Fibroblast of lung (primary cell): ENCODE data around the gene CCDC190. TPM values are rescaled to one million over a fixed set of nuclear protein-coding genes. Genes with fewer than 3 reads are reported as not detected.

ENCODE experiments used
- DNase-seq, 2 donors: peaks; one replicate each; pipeline versions ENCODE4 v3.0.0 to v3.0.0-alpha.2; 2010; ENCODE audit warnings: low read depth in 2 of 2
- H2AFZ ChIP-seq: 2 replicates; pipeline ENCODE4 v1.5.1; 2012; ENCODE audit warnings: low read length, control low read depth, inconsistent platforms
- H3K27ac ChIP-seq: 2 replicates; pipeline ENCODE4 v1.5.1; 2011; ENCODE audit warnings: low read length, control low read depth; ENCODE audit not compliant: insufficient read depth
- H3K27me3 ChIP-seq: 2 replicates; pipeline ENCODE4 v1.5.1; 2011; ENCODE audit warnings: mild to moderate bottlenecking, low read length; ENCODE audit not compliant: control insufficient read depth, insufficient read depth
- H3K36me3 ChIP-seq: 2 replicates; pipeline ENCODE4 v1.5.1; 2011; ENCODE audit warnings: low read length; ENCODE audit not compliant: control insufficient read depth, insufficient read depth
- H3K4me1 ChIP-seq: 2 replicates; pipeline ENCODE4 v1.5.1; 2011; ENCODE audit warnings: low read length; ENCODE audit not compliant: control insufficient read depth, insufficient read depth; ENCODE audit errors: extremely low read depth
- H3K4me2 ChIP-seq: 2 replicates; pipeline ENCODE4 v1.5.1; 2011; ENCODE audit warnings: low read length, control low read depth; ENCODE audit not compliant: insufficient read depth; ENCODE audit errors: extremely low read depth
- H3K4me3 ChIP-seq, 4 experiments: fragments of 200-600 bp in 1 of 4; sonication (generic) in 1 of 4; replicated peaks in 1 of 4; 2 replicates each; pipeline ENCODE4 v1.5.1; 2011 to 2016; ENCODE audit warnings: low read length in 4 of 4, low read depth in 3 of 4, mild to moderate bottlenecking in 3 of 4, control low read depth in 2 of 4, inconsistent platforms in 1 of 4, mixed read lengths in 1 of 4; ENCODE audit not compliant: insufficient read depth in 1 of 4; ENCODE audit errors: control extremely low read depth in 1 of 4
- H3K79me2 ChIP-seq: 2 replicates; pipeline ENCODE4 v1.5.1; 2012; ENCODE audit warnings: mild to moderate bottlenecking, low read length, inconsistent platforms; ENCODE audit not compliant: control insufficient read depth, insufficient read depth
- H3K9ac ChIP-seq: 2 replicates; pipeline ENCODE4 v1.5.1; 2011; ENCODE audit warnings: mild to moderate bottlenecking, low read length, control low read depth; ENCODE audit not compliant: insufficient read depth
- H3K9me3 ChIP-seq: 2 replicates; pipeline ENCODE4 v1.5.1; 2012; ENCODE audit warnings: low read depth, low read length; ENCODE audit not compliant: control insufficient read depth, insufficient read depth
- H4K20me1 ChIP-seq: 2 replicates; pipeline ENCODE4 v1.5.1; 2011; ENCODE audit warnings: low read length; ENCODE audit not compliant: control insufficient read depth, insufficient read depth; ENCODE audit errors: extremely low read depth
- EZH2 ChIP-seq: IDR thresholded peaks from 2 replicates; pipeline ENCODE4 v1.5.1; 2012; ENCODE audit warnings: low read length, control low read depth, mild to moderate bottlenecking; ENCODE audit errors: missing control alignments
- polyA plus RNA-seq, 2 donors: library from polyadenylated mRNA; depleted of rRNA in 1 of 2; stranded (reverse) in 1 of 2; unstranded in 1 of 2; fragments of >200 nt; gene quantifications; 2 replicates each; pipeline ENCODE4 v1.2.1, GENCODE V29; 2011 to 2012; ENCODE audit warnings: missing spikeins in 1 of 2
- total RNA-seq: library from RNA; depleted of rRNA; stranded (reverse); fragments of >200 nt; gene quantifications from 2 replicates; pipeline ENCODE4 v1.2.1, GENCODE V29; 2014
- TF ChIP-seq, protein P1 (sequence below), 2 donors: IDR thresholded peaks in 1 of 2; conservative IDR thresholded peaks in 1 of 2; 1 replicate in 1 of 2; 2 replicates in 1 of 2; pipeline ENCODE4 v1.5.1; 2011 to 2012; ENCODE audit warnings: low read length in 2 of 2, control low read depth in 1 of 2, inconsistent platforms in 1 of 2, low read depth in 1 of 2, mild to moderate bottlenecking in 1 of 2

The CCDC190 gene
- total and polyA plus RNA-seq, 2 donors (not counting 1 experiment from before 2014, with no cell fraction given): 0.36 TPM; not detected in 1

DNA sequence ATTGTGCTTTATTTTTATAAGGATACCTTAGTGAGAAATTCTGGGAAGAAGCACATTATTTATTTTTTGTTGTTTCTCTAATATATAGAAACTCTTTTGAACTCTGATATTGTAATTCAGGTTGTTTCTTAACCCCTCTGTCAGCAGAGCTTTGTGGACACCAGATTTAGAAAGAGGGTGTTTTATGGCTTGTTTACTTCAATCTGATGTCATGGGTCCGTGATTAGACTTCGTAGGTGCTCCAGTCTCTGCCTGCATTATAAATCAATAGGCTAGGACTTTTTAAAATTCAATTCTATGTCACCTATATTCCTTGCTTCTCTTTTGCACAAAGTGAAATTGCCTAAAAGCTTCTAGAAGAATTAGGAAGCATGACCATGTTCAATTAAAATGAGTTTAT is 47.3 kb upstream of the CCDC190 start:
- Histone ChIP-seq H3K4me3 (peak overlapping the region in 1 of 4 experiments; percentile 16), H3K36me3 (no peaks in the 10 kb centered on the region), H3K4me1 (peaks cover 22% of the 10 kb centered on the region), H3K9me3 (no peaks in the 10 kb centered on the region), H3K27me3 (no peaks in the 10 kb centered on the region), H3K4me2 (no peak overlapping the region), H2AFZ (no peak overlapping the region), H3K79me2 (no peaks in the 10 kb centered on the region), H4K20me1 (no peaks in the 10 kb centered on the region), H3K9ac (peak overlapping the region; percentile 57), H3K27ac (peak overlapping the region; percentile 85)
- TF ChIP-seq, protein P1, sequence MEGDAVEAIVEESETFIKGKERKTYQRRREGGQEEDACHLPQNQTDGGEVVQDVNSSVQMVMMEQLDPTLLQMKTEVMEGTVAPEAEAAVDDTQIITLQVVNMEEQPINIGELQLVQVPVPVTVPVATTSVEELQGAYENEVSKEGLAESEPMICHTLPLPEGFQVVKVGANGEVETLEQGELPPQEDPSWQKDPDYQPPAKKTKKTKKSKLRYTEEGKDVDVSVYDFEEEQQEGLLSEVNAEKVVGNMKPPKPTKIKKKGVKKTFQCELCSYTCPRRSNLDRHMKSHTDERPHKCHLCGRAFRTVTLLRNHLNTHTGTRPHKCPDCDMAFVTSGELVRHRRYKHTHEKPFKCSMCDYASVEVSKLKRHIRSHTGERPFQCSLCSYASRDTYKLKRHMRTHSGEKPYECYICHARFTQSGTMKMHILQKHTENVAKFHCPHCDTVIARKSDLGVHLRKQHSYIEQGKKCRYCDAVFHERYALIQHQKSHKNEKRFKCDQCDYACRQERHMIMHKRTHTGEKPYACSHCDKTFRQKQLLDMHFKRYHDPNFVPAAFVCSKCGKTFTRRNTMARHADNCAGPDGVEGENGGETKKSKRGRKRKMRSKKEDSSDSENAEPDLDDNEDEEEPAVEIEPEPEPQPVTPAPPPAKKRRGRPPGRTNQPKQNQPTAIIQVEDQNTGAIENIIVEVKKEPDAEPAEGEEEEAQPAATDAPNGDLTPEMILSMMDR (conservative IDR thresholded peaks at IDR 0.05 in 1 of 2, IDR thresholded peaks at IDR 0.05 in 1 of 2; ENCODE audit: low read depth in 1 of 2, low read length in 2 of 2): no peak
- no peak for TF ChIP-seq EZH2
- DNase-seq: no peak

DNA sequence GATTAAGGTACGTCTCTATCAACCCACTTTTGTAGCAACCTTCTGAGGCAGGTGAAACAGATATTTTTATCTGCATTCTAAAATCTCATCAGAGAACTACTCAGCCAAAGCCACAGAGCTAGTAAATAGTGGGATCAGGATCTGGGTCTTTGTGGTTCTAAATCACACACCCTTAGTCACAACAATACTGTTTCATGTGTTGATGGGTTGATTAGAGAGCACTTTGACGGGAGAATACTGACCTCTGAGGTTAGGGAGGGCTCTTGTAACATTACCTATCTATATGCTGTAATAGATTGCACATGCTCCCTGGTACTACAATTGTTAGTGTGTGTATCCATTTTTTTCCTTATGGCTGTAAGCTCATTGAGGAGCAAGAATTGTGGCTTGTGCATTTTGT is 45.5 kb upstream of the CCDC190 start:
- TF ChIP-seq EZH2: no peak
- TF ChIP-seq, protein P1 (conservative IDR thresholded peaks at IDR 0.05 in 1 of 2, IDR thresholded peaks at IDR 0.05 in 1 of 2; ENCODE audit: low read depth in 1 of 2, low read length in 2 of 2): no peak
- no peak overlapping the region for H3K4me2 ChIP-seq
- H3K27me3 ChIP-seq: no peaks in the 10 kb centered on the region
- peaks cover 25% of the 10 kb centered on the region for H3K4me1 ChIP-seq
- H3K27ac ChIP-seq: no peak overlapping the region
- no peak overlapping the region for H2AFZ ChIP-seq
- no peak overlapping the region for H3K4me3 ChIP-seq
- no peak for DNase-seq
- no peaks in the 10 kb centered on the region for H3K79me2 ChIP-seq
- no peaks in the 10 kb centered on the region for H3K9me3 ChIP-seq
- H3K36me3 ChIP-seq: no peaks in the 10 kb centered on the region
- no peak overlapping the region for H3K9ac ChIP-seq
- no peaks in the 10 kb centered on the region for H4K20me1 ChIP-seq

DNA sequence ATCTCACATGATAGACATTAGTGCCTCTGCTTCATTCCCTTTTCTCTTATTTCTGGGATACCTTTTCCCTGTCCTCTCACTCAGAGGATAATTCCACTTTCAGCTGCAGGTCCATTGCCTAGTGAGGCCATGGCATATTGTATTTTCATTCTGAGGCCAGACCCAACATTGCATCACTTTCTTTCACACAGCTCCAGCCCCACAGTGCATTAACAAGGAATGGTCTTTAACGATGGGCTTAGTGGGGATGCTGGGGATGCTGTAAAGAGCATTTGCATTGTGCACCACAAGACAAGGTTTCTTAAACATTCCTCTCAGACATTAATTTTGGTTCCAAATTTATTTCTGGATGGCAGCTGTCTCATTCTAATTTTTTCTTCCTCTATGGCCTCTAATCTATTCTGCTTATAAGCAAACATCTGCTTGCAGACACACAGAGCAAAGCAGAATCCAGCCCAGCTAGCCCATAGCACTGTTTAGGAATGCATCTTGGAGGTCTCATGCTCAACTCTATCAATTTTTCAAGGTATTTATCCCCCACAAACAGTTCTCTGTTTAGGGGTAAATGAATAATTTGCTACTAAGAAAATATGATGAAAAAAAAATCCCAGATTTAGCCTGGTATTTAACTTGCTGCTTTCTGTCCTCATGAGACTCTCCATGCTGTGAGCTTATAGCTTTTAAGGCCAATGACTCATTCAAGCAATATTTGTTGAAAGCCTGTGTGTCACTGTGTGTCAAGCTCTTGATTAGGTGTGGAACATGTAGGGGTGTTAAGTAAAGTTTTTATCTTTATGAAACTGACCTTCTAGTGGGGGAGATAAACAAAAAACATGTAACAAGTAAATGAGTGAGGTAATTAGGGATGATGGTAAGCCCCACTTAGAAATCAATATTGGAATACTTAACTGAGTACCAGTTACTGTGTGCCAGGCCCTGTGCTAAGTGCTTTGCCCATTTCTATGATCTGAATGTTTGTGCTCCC is 44.5 kb upstream of the CCDC190 start:
- no peaks in the 10 kb centered on the region for H3K36me3 ChIP-seq
- peaks cover 25% of the 10 kb centered on the region for H3K4me1 ChIP-seq
- H3K4me2 ChIP-seq: peak overlapping the region; percentile 54
- peak overlapping the region; percentile 30 for H3K27ac ChIP-seq
- no peaks in the 10 kb centered on the region for H3K27me3 ChIP-seq
- no peaks in the 10 kb centered on the region for H4K20me1 ChIP-seq
- peak; percentile 76 to 87 for DNase-seq
- no peak overlapping the region for H3K9ac ChIP-seq
- no peak for TF ChIP-seq EZH2
- TF ChIP-seq, protein P1 (conservative IDR thresholded peaks at IDR 0.05 in 1 of 2, IDR thresholded peaks at IDR 0.05 in 1 of 2; ENCODE audit: low read depth in 1 of 2, low read length in 2 of 2): no peak
- no peaks in the 10 kb centered on the region for H3K79me2 ChIP-seq
- H3K9me3 ChIP-seq: no peaks in the 10 kb centered on the region
- no peak overlapping the region for H3K4me3 ChIP-seq
- no peak overlapping the region for H2AFZ ChIP-seq
